HFF-Myc (cell line): ENCODE measurements around the gene ACOX1.

Experiments
- DNase-seq: peaks from one replicate; pipeline ENCODE4 v3.0.0-alpha.2; 2011; ENCODE audit warnings: low read depth; ENCODE audit errors: extremely low read depth
- H3K4me3 ChIP-seq: replicated peaks from 2 replicates; pipeline ENCODE4 v1.5.1; 2011; ENCODE audit warnings: low read depth, mild to moderate bottlenecking, control low read depth, low read length
- CTCF ChIP-seq: IDR thresholded peaks from 2 replicates; pipeline ENCODE4 v1.5.1; 2012; ENCODE audit warnings: mild to moderate bottlenecking, low read depth, low read length, control low read depth; ENCODE audit errors: missing control alignments

The ACOX1 gene

GRCh38 chr17:75891605-75892555, 87.1 kb downstream of the ACOX1 start:
- H3K4me3 ChIP-seq, result no peak overlapping the region
- no peak for DNase-seq
- TF ChIP-seq CTCF, result no peak
